GM13977 (cell line): ENCODE results near the gene AP4M1.

Experiments
- DNase-seq: peaks from one replicate; pipeline ENCODE4 v3.0.0; 2012; ENCODE audit warnings: low spot score
- CTCF ChIP-seq: IDR thresholded peaks from 2 replicates; pipeline ENCODE4 v1.5.1; 2012; ENCODE audit warnings: mild to moderate bottlenecking, control low read depth; ENCODE audit not compliant: insufficient read depth; ENCODE audit errors: extremely low read depth, missing control alignments
- in situ Hi-C: fragments of 300-500 bp; cut with MboI; formaldehyde crosslinking; loops from one replicate; pipeline ENCODE4 v1.12.0; 2022; ENCODE audit warnings: low sequenced_read_pairs, low pct_unique_long_range_greater_than_20kb, mixed read lengths, inconsistent platforms; ENCODE audit not compliant: unreplicated experiment

Gene AP4M1

GRCh38 chr7:100095704-100096103 lies 5.7 kb upstream of the AP4M1 start:
- no peak for DNase-seq
- TF ChIP-seq CTCF, result no peak
- in situ Hi-C loops, result no loop called here

- in situ Hi-C loops, result no loop called here
- no peak for DNase-seq
- TF ChIP-seq CTCF, result no peak
These were observed 2.5 kb upstream of the AP4M1 start for GRCh38 chr7:100098913-100099312.

- TF ChIP-seq CTCF, result no peak
- DNase-seq, result no peak
- in situ Hi-C loops, result no loop called here
These were observed 2.0 kb upstream of the AP4M1 start for GRCh38 chr7:100099452-100099851.

- TF ChIP-seq CTCF, result no peak
- peak; percentile 95 for DNase-seq
- in situ Hi-C loops, result no loop called here
These were observed 925 bp upstream of the AP4M1 start for GRCh38 chr7:100100420-100101015.

- in situ Hi-C loops, result no loop called here
- TF ChIP-seq CTCF, result no peak
- DNase-seq, result no peak
These were observed 1.8 kb downstream of the AP4M1 start for GRCh38 chr7:100102950-100103840.

GRCh38 chr7:100105534-100105933 lies 4.1 kb downstream of the AP4M1 start:
- in situ Hi-C loops, result no loop called here
- no peak for TF ChIP-seq CTCF
- no peak for DNase-seq
